Measurements from ENCODE around the gene LCN15.

GRCh38 chr9:136723989-136724388 lies 40.3 kb downstream of the LCN15 start:
- no peak for TF ChIP-seq CTCF (IDR thresholded peaks at IDR 0.05)
- no peak for TF ChIP-seq POLR2A (IDR thresholded peaks at IDR 0.05)
